HepG2 (cell line): ENCODE data around the gene NDUFB8. TPM values are rescaled to one million over a fixed set of nuclear protein-coding genes. Genes with fewer than 3 reads are reported as not detected.
A peak's percentile ranks its signal among the peaks of the same experiment; 100 is the strongest.

Experiments
- NONO ChIP-seq, 2 experiments: fragments of 450-650 bp in 1 of 2; sonication (generic) in 1 of 2; formaldehyde crosslinking in 1 of 2; IDR thresholded peaks in 1 of 2; conservative IDR thresholded peaks in 1 of 2; 2 replicates each; pipeline versions ENCODE4 v1.6.1 to v1.8.0; 2017 to 2022; ENCODE audit warnings: mild to moderate bottlenecking in 1 of 2, missing genetic modification reagents in 1 of 2, moderate library complexity in 1 of 2
- SP140L ChIP-seq: sonication (generic); formaldehyde crosslinking; IDR thresholded peaks from 2 replicates; pipeline ENCODE4 v1.4.0; 2020; ENCODE audit warnings: missing genetic modification reagents, borderline replicate concordance
- TEAD3 ChIP-seq: optimal IDR thresholded peaks from 2 replicates; pipeline ENCODE3; 2016; ENCODE audit warnings: borderline replicate concordance
- XRCC5 ChIP-seq: fragments of 200-400 bp; formaldehyde crosslinking; optimal IDR thresholded peaks from 2 replicates; pipeline ENCODE3; 2017; ENCODE audit warnings: mild to moderate bottlenecking, low read length
- ZNF12 ChIP-seq: sonication (generic); formaldehyde crosslinking; IDR thresholded peaks from 2 replicates; pipeline ENCODE4 v1.5.0; 2020; ENCODE audit warnings: missing genetic modification reagents
- ZNF317 ChIP-seq: sonication (generic); formaldehyde crosslinking; IDR thresholded peaks from 2 replicates; pipeline ENCODE4 v1.5.0; 2020; ENCODE audit warnings: mild to moderate bottlenecking, missing genetic modification reagents
- ZNF709 ChIP-seq: sonication (generic); formaldehyde crosslinking; IDR thresholded peaks from 2 replicates; pipeline ENCODE4 v1.5.0; 2020; ENCODE audit warnings: mild to moderate bottlenecking, missing genetic modification reagents
- ZNF766 ChIP-seq: sonication (generic); formaldehyde crosslinking; IDR thresholded peaks from 2 replicates; pipeline ENCODE4 v1.5.0; 2020; ENCODE audit warnings: missing genetic modification reagents, borderline replicate concordance
- polyA plus RNA-seq, 8 experiments: library from polyadenylated mRNA; depleted of rRNA in 3 of 8; stranded (reverse) in 7 of 8; unstranded in 1 of 8; fragments of >200 nt; fragmentation: Illumina TruSeq in 4 of 8; extraction: Trizol in 4 of 8; gene quantifications; 2 replicates each; pipeline versions ENCODE4 v1.2.1 to v1.2.3, GENCODE V29; 2011 to 2016; ENCODE audit warnings: low read depth in 4 of 8, missing spikeins in 1 of 8, mixed read lengths in 1 of 8; ENCODE audit not compliant: insufficient read depth in 1 of 8
- total RNA-seq, 5 experiments: library from RNA; depleted of rRNA; stranded (reverse); fragments of >200 nt; fragmentation: Illumina TruSeq; extraction: Trizol; gene quantifications; 2 replicates each; pipeline ENCODE4 v1.2.3, GENCODE V29; 2016; ENCODE audit warnings: low read depth in 1 of 5
- TF ChIP-seq, protein P1 (sequence below), 2 experiments: fragments of 450-650 bp in 1 of 2; sonication (generic) in 1 of 2; formaldehyde crosslinking in 1 of 2; IDR thresholded peaks; 2 replicates each; pipeline versions ENCODE4 v1.6.1 to v1.8.0; 2016 to 2022; ENCODE audit warnings: antibody characterized with exemption in 1 of 2, mild to moderate bottlenecking in 1 of 2, missing genetic modification reagents in 1 of 2
- TF ChIP-seq, protein P2 (sequence below): sonication (generic); formaldehyde crosslinking; IDR thresholded peaks from 2 replicates; pipeline ENCODE4 v1.5.1; 2020; ENCODE audit warnings: mild to moderate bottlenecking, missing genetic modification reagents, borderline replicate concordance
- TF ChIP-seq, protein P3 (sequence below): IDR thresholded peaks from 2 replicates; pipeline ENCODE4 v1.6.1; 2016; ENCODE audit warnings: missing biosample characterization, missing genetic modification reagents, low read depth
- TF ChIP-seq, protein P4 (sequence below): IDR thresholded peaks from 2 replicates; pipeline ENCODE4 v1.6.1; 2016; ENCODE audit warnings: mild to moderate bottlenecking, missing biosample characterization, missing genetic modification reagents
- TF ChIP-seq, protein P5 (sequence below): sonication (generic); formaldehyde crosslinking; IDR thresholded peaks from 2 replicates; pipeline ENCODE4 v1.8.0; 2022; ENCODE audit warnings: mild to moderate bottlenecking, missing genetic modification reagents, borderline replicate concordance

NDUFB8 gene
- total and polyA plus RNA-seq, 2 of the 13 experiments (the other 11 are each of a cell fraction or from before 2014, with no cell fraction given) = 210 to 216 TPM

DNA sequence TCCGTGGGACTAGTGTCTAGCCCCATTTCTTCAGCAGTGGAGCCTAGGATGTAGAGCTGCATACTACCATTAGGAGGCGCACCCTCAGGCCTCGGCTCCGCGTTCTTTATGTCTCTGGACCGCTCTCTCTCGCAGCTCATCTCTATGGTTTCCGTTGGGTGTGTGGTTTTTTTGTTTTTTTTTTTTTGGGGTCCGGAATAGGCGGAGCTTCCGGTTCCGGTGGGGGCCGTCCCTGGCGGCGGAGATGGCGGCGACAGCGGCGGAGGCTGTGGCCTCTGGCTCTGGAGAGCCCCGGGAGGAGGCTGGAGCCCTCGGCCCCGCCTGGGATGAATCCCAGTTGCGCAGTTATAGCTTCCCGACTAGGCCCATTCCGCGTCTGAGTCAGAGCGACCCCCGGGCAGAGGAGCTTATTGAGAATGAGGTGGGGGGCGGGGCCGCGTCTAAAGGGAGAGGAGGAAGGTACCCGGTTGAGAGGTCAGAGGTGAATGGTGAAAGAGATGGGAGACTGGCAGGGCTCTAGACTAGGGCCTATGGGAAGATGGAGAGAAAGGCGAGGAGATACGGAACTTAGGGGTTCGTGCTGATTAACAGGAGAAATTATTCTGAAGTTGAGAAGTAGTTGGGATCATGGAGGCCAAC, 6.2 kb upstream of the NDUFB8 start, which contains the start of gene HIF1AN (continued):
- TF ChIP-seq, protein P1, sequence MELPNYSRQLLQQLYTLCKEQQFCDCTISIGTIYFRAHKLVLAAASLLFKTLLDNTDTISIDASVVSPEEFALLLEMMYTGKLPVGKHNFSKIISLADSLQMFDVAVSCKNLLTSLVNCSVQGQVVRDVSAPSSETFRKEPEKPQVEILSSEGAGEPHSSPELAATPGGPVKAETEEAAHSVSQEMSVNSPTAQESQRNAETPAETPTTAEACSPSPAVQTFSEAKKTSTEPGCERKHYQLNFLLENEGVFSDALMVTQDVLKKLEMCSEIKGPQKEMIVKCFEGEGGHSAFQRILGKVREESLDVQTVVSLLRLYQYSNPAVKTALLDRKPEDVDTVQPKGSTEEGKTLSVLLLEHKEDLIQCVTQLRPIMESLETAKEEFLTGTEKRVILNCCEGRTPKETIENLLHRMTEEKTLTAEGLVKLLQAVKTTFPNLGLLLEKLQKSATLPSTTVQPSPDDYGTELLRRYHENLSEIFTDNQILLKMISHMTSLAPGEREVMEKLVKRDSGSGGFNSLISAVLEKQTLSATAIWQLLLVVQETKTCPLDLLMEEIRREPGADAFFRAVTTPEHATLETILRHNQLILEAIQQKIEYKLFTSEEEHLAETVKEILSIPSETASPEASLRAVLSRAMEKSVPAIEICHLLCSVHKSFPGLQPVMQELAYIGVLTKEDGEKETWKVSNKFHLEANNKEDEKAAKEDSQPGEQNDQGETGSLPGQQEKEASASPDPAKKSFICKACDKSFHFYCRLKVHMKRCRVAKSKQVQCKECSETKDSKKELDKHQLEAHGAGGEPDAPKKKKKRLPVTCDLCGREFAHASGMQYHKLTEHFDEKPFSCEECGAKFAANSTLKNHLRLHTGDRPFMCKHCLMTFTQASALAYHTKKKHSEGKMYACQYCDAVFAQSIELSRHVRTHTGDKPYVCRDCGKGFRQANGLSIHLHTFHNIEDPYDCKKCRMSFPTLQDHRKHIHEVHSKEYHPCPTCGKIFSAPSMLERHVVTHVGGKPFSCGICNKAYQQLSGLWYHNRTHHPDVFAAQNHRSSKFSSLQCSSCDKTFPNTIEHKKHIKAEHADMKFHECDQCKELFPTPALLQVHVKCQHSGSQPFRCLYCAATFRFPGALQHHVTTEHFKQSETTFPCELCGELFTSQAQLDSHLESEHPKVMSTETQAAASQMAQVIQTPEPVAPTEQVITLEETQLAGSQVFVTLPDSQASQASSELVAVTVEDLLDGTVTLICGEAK (IDR thresholded peaks at IDR 0.05) = peak; percentile 82
- TF ChIP-seq, protein P1 (CRISPR knock-in tag; IDR thresholded peaks at IDR 0.05) = peak; percentile 35; the same call in 1 of the 2 replicates
- TF ChIP-seq ZNF317 (CRISPR knock-in tag) (peak; percentile 37; the same call in 1 of the 2 replicates), ZNF12 (CRISPR knock-in tag) (peak; percentile 31; the same call in 1 of the 2 replicates), ZNF766 (CRISPR knock-in tag) (peak; percentile 55; the same call in 1 of the 2 replicates), XRCC5 (peak; percentile 97), SP140L (CRISPR knock-in tag) (0 out of 2 replicates have a peak, but pooled peaks have one; percentile 39), ZNF709 (CRISPR knock-in tag) (peak; percentile 24; the same call in 1 of the 2 replicates), TEAD3 (peak; percentile 84), NONO (IDR thresholded peaks at IDR 0.05) (no peak), NONO (CRISPR knock-in tag; conservative IDR thresholded peaks at IDR 0.05) (peak; percentile 80)
- TF ChIP-seq, protein P2, sequence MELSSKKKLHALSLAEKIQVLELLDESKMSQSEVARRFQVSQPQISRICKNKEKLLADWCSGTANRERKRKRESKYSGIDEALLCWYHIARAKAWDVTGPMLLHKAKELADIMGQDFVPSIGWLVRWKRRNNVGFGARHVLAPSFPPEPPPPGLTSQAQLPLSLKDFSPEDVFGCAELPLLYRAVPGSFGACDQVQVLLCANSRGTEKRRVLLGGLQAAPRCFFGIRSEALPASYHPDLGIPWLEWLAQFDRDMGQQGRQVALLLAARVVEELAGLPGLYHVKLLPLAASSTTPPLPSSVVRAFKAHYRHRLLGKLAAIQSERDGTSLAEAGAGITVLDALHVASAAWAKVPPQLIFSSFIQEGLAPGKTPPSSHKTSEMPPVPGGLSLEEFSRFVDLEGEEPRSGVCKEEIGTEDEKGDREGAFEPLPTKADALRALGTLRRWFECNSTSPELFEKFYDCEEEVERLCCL (CRISPR knock-in tag) = no peak
- TF ChIP-seq, protein P3, sequence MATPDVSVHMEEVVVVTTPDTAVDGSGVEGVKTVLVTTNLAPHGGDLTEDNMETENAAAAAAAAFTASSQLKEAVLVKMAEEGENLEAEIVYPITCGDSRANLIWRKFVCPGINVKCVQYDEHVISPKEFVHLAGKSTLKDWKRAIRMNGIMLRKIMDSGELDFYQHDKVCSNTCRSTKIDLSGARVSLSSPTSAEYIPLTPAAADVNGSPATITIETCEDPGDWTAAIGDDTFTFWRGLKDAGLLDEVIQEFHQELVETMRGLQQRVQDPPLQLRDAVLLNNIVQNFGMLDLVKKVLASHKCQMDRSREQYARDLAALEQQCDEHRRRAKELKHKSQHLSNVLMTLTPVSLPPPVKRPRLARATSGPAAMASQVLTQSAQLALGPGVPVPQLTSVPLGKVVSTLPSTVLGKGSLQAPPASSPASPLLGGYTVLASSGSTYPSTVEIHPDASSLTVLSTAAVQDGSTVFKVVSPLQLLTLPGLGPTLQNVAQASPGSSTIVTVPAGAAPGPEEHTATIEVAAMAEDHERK (CRISPR knock-in tag) = no peak
- TF ChIP-seq, protein P4, sequence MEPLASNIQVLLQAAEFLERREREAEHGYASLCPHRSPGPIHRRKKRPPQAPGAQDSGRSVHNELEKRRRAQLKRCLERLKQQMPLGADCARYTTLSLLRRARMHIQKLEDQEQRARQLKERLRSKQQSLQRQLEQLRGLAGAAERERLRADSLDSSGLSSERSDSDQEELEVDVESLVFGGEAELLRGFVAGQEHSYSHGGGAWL = peak; percentile 57; the same call in 1 of the 2 replicates
- TF ChIP-seq, protein P5, sequence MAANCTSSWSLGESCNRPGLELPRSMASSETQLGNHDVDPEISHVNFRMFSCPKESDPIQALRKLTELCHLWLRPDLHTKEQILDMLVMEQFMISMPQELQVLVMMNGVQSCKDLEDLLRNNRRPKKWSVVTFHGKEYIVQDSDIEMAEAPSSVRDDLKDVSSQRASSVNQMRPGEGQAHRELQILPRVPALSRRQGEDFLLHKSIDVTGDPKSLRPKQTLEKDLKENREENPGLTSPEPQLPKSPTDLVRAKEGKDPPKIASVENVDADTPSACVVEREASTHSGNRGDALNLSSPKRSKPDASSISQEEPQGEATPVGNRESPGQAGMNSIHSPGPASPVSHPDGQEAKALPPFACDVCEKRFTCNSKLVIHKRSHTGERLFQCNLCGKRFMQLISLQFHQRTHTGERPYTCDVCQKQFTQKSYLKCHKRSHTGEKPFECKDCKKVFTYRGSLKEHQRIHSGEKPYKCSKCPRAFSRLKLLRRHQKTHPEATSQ (CRISPR knock-in tag) = 0 out of 2 replicates have a peak, but pooled peaks have one; percentile 45
